NCI-H226 (cell line): ENCODE measurements around the gene SASH1.

Experiments
- DNase-seq: peaks from one replicate; pipeline ENCODE4 v3.0.0-alpha.2; 2015

The SASH1 gene

DNA sequence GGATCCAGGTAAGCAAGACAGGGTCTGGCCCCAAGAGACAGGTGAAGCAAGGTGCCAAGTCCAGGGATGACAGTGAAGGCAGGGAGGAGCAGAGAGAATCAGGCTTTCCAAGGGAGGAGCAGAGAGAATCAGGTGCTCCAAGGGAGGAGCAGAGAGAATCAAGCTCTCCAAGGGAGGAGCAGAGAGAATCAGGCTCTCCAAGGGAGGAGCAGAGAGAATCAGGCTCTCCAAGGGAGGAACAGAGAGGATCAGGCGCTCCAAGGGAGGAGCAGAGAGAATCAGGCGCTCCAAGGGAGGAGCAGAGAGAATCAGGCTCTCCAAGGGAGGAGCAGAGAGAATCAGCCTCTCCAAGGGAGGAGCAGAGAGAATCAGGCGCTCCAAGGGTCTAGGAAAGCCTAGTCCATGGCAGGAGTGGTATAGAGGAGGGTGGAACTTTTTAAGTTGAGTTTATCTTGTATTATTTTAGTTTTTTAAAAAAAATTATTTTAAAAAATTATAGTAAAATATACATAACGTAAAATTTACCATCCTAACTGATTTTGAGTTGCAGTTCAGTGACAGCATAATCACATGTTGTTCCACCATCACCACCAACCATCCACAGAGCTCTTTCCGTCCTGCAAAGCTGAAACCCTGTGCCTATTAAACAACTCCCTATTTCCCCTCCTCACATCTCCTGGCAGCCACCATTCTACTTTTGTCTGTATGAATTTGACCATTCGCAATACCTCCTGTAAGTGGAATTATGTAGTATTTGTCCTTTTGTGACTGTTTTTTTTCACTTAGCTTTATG is 64.1 kb downstream of the SASH1 start:
- DNase-seq: no peak

DNA sequence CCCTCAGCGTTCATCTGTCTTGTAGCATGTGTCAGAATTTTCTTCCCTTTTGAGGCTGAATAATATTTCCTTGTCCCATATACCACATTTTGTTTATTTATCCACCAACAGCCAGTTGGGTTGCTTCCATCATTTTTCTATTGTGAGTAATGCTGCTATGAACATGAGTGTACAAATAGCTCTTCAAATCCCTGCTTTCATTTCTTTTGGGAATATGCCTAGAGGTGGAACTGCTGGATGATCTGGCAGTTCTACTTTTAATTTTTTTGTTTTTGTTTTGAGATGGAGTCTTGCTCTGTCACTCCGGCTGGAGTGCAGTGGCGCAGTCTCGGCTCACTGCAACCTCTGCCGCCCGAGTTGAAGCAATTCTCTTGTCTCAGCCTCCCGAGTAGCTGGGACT is 64.7 kb downstream of the SASH1 start:
- DNase-seq: peak; percentile 87

DNA sequence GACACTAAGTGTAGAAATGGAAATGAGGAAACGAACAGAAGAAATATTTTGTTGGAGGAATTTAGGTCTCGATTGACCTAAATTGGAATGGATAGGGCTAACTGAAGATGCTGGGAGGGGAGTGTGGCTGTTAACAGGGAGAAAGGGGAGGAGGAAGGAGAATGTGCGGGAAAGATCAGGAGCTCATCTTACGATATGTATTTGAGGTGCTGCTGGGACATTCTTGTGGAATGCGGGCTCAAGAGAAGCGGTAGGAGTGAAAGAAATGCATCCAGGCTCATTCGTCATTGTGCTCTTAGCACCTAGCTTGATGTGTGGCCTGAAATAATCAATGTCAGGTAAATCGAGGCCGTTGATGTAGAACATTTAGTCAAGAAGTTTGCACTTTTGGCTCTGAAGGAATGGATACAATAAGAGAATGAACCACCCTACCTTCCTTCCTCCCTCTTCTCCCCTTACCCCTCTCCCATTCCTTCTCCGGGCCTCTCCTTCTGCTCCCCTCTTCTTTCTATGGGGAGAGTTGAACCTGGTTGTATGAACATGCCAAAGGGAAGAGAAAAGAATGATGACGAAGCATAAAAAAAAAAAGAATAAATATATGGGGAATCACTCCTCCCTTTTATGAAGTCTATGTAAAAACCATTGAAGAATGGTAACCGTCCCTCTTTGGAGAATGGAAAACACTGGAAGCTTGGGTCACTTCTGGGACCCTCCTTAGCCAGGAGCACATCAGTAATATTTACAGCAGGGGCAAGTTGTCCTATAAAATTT is 70.9 kb downstream of the SASH1 start:
- DNase-seq: no peak

GRCh38 chr6:148414092-148414489 is 71.5 kb downstream of the SASH1 start:
- DNase-seq: no peak

GRCh38 chr6:148414836-148415235 is 72.2 kb downstream of the SASH1 start:
- peak; percentile 76 for DNase-seq

DNA sequence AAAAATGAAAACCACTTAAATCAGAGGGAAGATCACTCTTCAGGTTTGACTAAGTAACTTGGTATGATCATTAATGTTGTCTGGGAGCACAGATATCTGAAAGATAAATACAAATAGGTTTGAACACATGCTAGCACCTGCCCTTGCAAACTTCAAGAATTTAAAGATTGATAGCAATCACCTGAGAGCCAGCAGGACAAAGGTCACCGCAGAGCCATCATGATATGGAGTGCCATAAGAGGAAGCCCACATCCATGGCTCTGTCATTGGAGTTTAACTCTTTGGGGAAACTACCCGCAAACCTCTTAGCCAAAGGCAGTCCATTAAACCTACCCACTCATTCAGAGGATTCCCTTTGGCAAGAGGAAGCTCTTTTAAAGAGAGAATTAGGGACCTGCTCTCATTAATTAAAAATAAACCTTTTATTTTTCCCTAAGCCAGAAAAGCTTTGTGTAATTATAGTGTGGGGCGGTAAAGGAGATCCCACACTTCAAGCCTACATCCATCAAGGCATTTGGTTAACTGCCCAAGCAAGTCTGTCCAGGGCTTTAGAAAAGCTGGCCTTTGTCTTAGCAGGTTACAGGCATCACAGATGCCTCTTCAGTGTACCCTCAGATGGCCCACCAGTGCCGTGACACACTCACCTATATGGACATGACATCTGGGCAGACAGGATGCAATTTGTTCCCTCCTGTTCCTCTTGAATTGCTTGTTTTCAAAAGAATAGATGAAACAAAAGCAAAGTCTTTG is 73.0 kb downstream of the SASH1 start:
- no peak for DNase-seq

DNA sequence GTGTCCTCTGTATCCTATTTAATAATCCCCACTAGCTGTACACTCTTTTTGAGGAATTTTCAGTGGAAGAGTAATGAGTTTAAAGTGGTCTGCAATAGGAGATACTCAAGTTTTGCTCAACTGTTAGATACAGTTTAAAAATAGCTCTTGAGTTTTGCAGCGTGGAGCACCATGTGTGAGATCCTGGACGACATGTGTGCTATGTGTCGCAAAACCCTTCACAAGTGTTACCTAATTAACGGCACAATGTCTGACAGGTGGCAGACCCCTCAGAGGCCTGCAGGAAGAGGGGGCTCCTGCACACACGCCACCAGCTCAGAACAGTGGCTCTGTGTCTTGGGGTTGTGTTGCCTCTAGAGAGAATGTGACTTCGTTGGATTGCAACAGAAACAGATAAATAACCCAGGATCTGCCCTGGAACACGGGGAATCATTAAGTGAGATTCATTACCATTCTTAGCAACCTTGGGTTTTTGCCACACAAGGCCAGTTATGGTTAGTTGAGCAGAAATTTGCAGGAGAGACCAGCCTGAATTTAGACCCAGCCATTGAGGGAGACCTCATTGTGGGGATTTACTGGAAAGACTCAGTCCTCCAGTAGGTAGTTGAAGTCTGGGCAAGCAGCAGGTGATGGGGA is 73.8 kb downstream of the SASH1 start:
- DNase-seq: no peak

GRCh38 chr6:148417045-148417444 is 74.4 kb downstream of the SASH1 start:
- no peak for DNase-seq

- DNase-seq: no peak
These were observed 76.8 kb downstream of the SASH1 start for GRCh38 chr6:148419430-148419829.

DNA sequence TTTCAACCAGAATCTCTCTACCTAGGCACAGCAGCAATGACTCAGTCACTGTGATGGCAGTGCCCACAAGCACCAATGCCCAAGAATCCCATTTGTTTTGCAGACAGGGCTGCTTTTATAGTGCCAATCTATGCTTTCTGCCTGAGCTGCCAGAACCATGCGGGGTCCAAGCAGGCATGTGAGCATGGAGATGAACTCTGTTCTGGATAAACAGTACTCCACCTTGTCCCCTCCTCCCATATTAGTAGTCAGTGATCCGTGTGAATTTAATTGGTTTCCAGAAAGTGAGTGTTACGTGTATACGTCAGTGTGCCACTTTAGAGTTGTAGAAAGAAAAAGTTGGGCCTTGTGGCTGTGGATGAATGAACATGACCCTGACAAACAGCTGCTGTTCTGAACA is 79.4 kb downstream of the SASH1 start:
- no peak for DNase-seq

GRCh38 chr6:148423133-148423532 is 80.5 kb downstream of the SASH1 start:
- no peak for DNase-seq

DNA sequence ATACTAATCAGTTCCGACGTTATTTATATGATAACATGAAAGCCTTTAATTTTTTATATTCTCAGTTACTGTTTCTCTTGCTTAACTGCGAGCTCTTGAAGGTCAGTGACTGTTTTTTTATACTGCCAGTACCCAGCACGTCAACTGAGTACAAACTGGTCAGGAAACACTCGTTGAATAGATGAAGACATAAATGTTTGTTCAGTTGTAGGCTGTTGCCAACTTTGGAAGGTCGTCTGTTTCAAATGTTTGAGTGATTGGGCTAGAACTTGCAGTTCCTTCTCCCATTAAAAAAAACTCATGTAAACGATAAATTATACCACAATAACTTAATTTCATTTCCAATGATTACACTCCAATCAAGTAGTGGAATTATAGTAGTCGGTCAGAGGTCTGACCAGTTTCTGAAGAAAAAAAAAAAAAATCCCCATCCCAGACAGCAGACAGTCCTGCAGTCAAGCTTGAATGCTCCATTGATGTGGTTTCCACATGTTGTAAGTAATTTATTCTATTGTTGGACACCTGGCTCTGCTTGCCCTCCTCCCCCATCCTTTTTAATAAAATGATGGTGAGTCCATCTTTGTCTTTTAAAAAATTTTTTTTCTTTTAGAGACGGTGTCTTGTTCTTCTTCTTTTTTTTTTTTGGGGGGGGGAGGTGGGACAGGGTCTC is 81.1 kb downstream of the SASH1 start:
- DNase-seq: no peak

- DNase-seq: no peak
These were observed 82.8 kb downstream of the SASH1 start for GRCh38 chr6:148425443-148425842.

DNA sequence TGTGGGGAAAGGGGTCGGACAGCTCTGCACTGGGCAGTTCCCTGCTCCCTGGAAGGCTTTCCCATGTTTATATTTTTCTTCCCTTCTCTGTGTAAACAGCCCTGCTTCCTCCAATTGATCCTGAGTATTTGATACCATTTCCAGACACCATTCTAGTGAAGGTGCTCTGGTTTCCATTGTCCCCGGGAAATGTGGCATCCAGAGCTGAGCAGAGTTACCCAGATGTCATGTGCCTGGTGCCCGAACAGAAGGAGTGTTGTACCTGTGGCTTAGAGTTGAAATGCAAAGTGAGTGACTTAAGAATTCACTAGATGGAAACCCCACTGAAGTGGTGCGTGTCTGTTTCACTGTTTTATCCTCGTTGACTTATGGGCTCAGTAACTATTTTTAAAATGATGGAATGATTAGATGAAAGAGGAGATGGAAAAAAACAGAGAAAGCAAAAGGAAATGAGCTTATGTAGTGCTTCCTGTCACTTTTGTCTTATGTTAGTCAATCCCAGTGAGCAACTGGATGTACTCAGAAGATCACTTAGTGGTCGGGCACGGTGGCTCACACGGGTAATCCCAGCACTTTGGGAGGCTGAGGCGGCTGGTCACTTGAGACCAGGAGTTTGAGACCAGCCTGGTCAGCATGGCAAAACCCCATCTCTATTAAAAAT is 83.8 kb downstream of the SASH1 start:
- no peak for DNase-seq

GRCh38 chr6:148427333-148427732 is 84.7 kb downstream of the SASH1 start:
- peak; percentile 31 for DNase-seq

- no peak for DNase-seq
These were observed 86.8 kb downstream of the SASH1 start for GRCh38 chr6:148429423-148429822.

GRCh38 chr6:148430897-148431296 is 88.3 kb downstream of the SASH1 start:
- DNase-seq: no peak

GRCh38 chr6:148431413-148431812 is 88.8 kb downstream of the SASH1 start:
- no peak for DNase-seq

- DNase-seq: no peak
These were observed 89.2 kb downstream of the SASH1 start for GRCh38 chr6:148431840-148432239.

DNA sequence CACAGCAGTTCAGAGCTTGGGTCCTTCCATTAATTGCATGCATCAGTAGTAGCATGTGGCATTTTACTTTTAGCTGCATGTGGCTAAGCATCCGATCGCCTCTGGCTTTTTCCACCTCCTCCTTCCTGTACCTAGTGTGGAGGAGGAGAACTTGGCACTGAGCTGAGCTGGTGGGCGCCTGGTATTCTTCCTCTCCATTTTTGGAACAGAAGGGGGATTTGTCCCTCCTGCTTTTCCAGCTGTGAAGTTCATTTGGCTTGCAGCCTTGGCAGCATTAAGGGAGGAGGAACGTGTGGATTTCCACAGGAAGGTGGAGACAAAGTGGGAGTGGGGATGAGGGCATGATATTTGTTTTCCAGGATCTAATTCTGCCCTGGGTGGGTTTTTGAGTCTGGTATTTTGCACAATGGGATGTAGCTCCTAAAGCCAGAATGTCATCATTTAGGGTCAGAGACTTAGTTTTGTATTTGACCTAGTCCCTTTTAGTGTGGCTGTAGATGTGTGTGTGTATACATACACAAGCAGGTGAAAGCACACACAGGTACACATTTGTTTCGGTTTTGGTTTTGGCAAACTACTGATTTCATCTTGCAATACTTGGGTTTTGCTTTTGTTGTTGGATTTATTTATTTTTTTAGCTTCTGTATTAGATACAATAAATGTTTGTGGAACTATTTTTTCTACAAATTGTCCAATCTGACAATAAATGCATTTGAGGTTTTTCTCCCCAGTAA is 90.0 kb downstream of the SASH1 start:
- no peak for DNase-seq

DNA sequence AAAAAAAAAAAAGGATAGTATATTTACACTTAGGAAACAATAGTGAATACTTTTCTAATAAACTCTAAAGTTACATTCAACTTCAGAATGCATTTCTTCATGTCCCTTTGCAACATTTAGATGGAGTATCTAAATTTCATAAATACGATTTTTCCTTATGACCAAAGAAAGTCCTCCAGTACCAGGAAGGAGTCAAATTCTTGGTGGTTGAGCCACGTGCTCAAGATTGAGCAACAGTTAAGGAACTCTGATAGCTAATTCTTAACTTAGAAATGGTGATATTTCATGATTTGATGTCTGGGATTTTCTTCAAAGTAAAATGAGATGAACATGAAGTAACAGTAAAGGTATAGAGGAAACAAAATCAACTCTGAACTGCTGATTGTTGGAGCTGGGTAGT is 92.7 kb downstream of the SASH1 start:
- DNase-seq: peak; percentile 61
